H1 (cell line): ENCODE measurements around the gene ALPP. TPM values are rescaled to one million over a fixed set of nuclear protein-coding genes. Genes with fewer than 3 reads are reported as not detected.
"Not testable (repeated sequence)": the region's sequence is repeated elsewhere in the genome, so short reads cannot be mapped to it uniquely, and the experiment has no call there.

ENCODE experiments used
- CTCF ChIA-PET: fragments of 300-600 bp; sonication (Branson Sonifier 250); formaldehyde crosslinking; loops from one replicate; lab custom pipeline; 2021; ENCODE audit not compliant: partially characterized antibody; lab: Charles Lee
- POLR2A ChIA-PET: fragments of 300-600 bp; sonication (Branson Sonifier 250); formaldehyde crosslinking; loops from one replicate; lab custom pipeline; 2021; ENCODE audit warnings: inconsistent platforms; ENCODE audit not compliant: partially characterized antibody; lab: Charles Lee
- DNase-seq, 2 experiments: peaks; one replicate each; pipeline versions ENCODE4 v3.0.0 to v3.0.0-alpha.2; 2010 to 2022; ENCODE audit warnings: low spot score in 2 of 2, low read depth in 1 of 2, mixed read lengths in 1 of 2
- FAIRE-seq: peaks from 2 replicates; lab custom pipeline; 2011; peaks lifted over from hg19 to GRCh38; lab: Jason Lieb, UNC
- H2AFZ ChIP-seq: 2 replicates; pipeline ENCODE4 v1.8.1; 2012; ENCODE audit warnings: low read length, inconsistent platforms
- H2AK5ac ChIP-seq: 2 replicates; pipeline ENCODE4 v1.6.1; 2013; ENCODE audit warnings: low read depth, low read length
- H2BK120ac ChIP-seq: replicated peaks from 2 replicates; pipeline ENCODE3; 2013; ENCODE audit warnings: low read depth, low read length, inconsistent platforms
- H2BK12ac ChIP-seq: 2 replicates; pipeline ENCODE4 v1.6.1; 2013; ENCODE audit warnings: low read depth, low read length
- H2BK15ac ChIP-seq: 2 replicates; pipeline ENCODE4 v1.6.1; 2013; ENCODE audit warnings: low read length
- H2BK20ac ChIP-seq: 2 replicates; pipeline ENCODE4 v1.6.1; 2013; ENCODE audit warnings: low read length
- H2BK5ac ChIP-seq: 2 replicates; pipeline ENCODE4 v1.6.1; 2013; ENCODE audit warnings: low read depth, low read length
- H3K14ac ChIP-seq: 2 replicates; pipeline ENCODE4 v1.6.1; 2013; ENCODE audit warnings: inconsistent platforms; ENCODE audit not compliant: insufficient read length
- H3K18ac ChIP-seq: 2 replicates; pipeline ENCODE4 v1.6.1; 2013; ENCODE audit warnings: low read length; ENCODE audit errors: extremely low read depth
- H3K23ac ChIP-seq: 2 replicates; pipeline ENCODE4 v1.6.1; 2013; ENCODE audit warnings: inconsistent platforms; ENCODE audit not compliant: insufficient read length
- H3K23me2 ChIP-seq: 2 replicates; pipeline ENCODE4 v1.6.1; 2013; ENCODE audit warnings: low read depth, low read length
- H3K27ac ChIP-seq: 2 replicates; pipeline ENCODE4 v1.6.1; 2011; ENCODE audit warnings: low read depth, low read length, inconsistent platforms
- H3K27me3 ChIP-seq, 4 experiments: replicated peaks in 1 of 4; 1 replicate in 1 of 4; 2 replicates in 3 of 4; pipeline versions ENCODE4 v1.6.1 to v1.8.1; 2011 to 2013; ENCODE audit warnings: low read length in 3 of 4, mild to moderate bottlenecking in 3 of 4, inconsistent platforms in 2 of 4, mixed read lengths in 2 of 4, moderate library complexity in 1 of 4; ENCODE audit not compliant: control insufficient read depth in 3 of 4, insufficient read depth in 3 of 4; ENCODE audit errors: extremely low read depth in 1 of 4
- H3K36me3 ChIP-seq, 4 experiments: 2 replicates each; pipeline versions ENCODE4 v1.6.1 to v1.8.1; 2011 to 2013; ENCODE audit warnings: mild to moderate bottlenecking in 4 of 4, low read length in 3 of 4, moderate library complexity in 2 of 4, control low read depth in 1 of 4, inconsistent platforms in 1 of 4; ENCODE audit not compliant: insufficient read depth in 4 of 4, control insufficient read depth in 2 of 4
- H3K4ac ChIP-seq: replicated peaks from 2 replicates; pipeline ENCODE3; 2013; ENCODE audit warnings: low read length, low read depth, mixed read lengths, inconsistent platforms; ENCODE audit not compliant: insufficient read length
- H3K4me1 ChIP-seq, 4 experiments: replicated peaks in 1 of 4; 1 replicate in 1 of 4; 2 replicates in 3 of 4; pipeline versions ENCODE4 v1.6.1 to v1.8.1; 2011 to 2013; ENCODE audit warnings: low read length in 3 of 4, inconsistent platforms in 2 of 4, mixed read lengths in 1 of 4; ENCODE audit not compliant: insufficient read depth in 4 of 4, control insufficient read depth in 3 of 4
- H3K4me2 ChIP-seq, 2 experiments: 2 replicates each; pipeline versions ENCODE4 v1.6.1 to v1.8.1; 2011 to 2013; ENCODE audit warnings: low read depth in 2 of 2, low read length in 2 of 2, control low read depth in 1 of 2, inconsistent platforms in 1 of 2, mild to moderate bottlenecking in 1 of 2; ENCODE audit not compliant: insufficient read depth in 1 of 2
- H3K4me3 ChIP-seq, 4 experiments: fragments of 200-600, 300-600 bp in 1 of 4; sonication (generic), shearing (Covaris generic), sonication (Bioruptor Twin) in 1 of 4; 2 replicates each; pipeline versions ENCODE4 v1.5.1 to v1.8.1; 2011 to 2016; ENCODE audit warnings: low read length in 4 of 4, low read depth in 3 of 4, control low read depth in 2 of 4, inconsistent platforms in 2 of 4, mild to moderate bottlenecking in 2 of 4, mixed read lengths in 1 of 4, moderate library complexity in 1 of 4; ENCODE audit not compliant: insufficient read depth in 2 of 4; ENCODE audit errors: extremely low read depth in 1 of 4
- H3K56ac ChIP-seq: replicated peaks from 2 replicates; pipeline ENCODE3; 2013; ENCODE audit warnings: low read depth, mild to moderate bottlenecking, mixed read lengths, low read length, inconsistent platforms; ENCODE audit not compliant: insufficient read length
- H3K79me1 ChIP-seq: 2 replicates; pipeline ENCODE4 v1.6.1; 2013; ENCODE audit warnings: low read depth, low read length, control low read depth
- H3K79me2 ChIP-seq, 2 experiments: 2 replicates each; pipeline versions ENCODE4 v1.6.1 to v1.8.1; 2012 to 2013; ENCODE audit warnings: low read length in 2 of 2, mild to moderate bottlenecking in 2 of 2, inconsistent platforms in 1 of 2; ENCODE audit not compliant: insufficient read depth in 2 of 2, control insufficient read depth in 1 of 2
- H3K9ac ChIP-seq, 4 experiments: replicated peaks in 1 of 4; 1 replicate in 1 of 4; 2 replicates in 3 of 4; pipeline versions ENCODE4 v1.6.1 to v1.8.1; 2011 to 2013; ENCODE audit warnings: low read depth in 3 of 4, low read length in 3 of 4, control low read depth in 2 of 4, mild to moderate bottlenecking in 2 of 4, moderate library complexity in 2 of 4, inconsistent platforms in 1 of 4; ENCODE audit errors: extremely low read depth in 1 of 4
- H3K9me3 ChIP-seq, 2 experiments: 2 replicates each; pipeline versions ENCODE4 v1.6.1 to v1.8.1; 2012 to 2013; ENCODE audit warnings: mild to moderate bottlenecking in 2 of 2, moderate library complexity in 2 of 2, control low read depth in 1 of 2, inconsistent platforms in 1 of 2, low read depth in 1 of 2, low read length in 1 of 2, mixed read lengths in 1 of 2; ENCODE audit not compliant: insufficient read depth in 2 of 2
- H4K20me1 ChIP-seq, 2 experiments: replicated peaks in 1 of 2; 2 replicates each; pipeline versions ENCODE3 to v1.8.1; 2011 to 2013; ENCODE audit warnings: inconsistent platforms in 2 of 2, low read length in 2 of 2, mild to moderate bottlenecking in 1 of 2; ENCODE audit not compliant: insufficient read depth in 2 of 2, control insufficient read depth in 1 of 2
- H4K5ac ChIP-seq: 2 replicates; pipeline ENCODE4 v1.6.1; 2013; ENCODE audit warnings: low read length, low read depth, mixed read lengths, inconsistent platforms; ENCODE audit not compliant: insufficient read length
- H4K8ac ChIP-seq: 2 replicates; pipeline ENCODE4 v1.8.0; 2013; ENCODE audit warnings: mild to moderate bottlenecking, moderate library complexity, low read length, inconsistent platforms; ENCODE audit not compliant: insufficient read depth; ENCODE audit errors: extremely low read depth
- H4K91ac ChIP-seq: replicated peaks from 2 replicates; pipeline ENCODE3; 2013; ENCODE audit warnings: low read length, mixed read lengths, inconsistent platforms; ENCODE audit not compliant: insufficient read length
- RAD21 ChIP-seq, 2 experiments: IDR thresholded peaks in 1 of 2; conservative IDR thresholded peaks in 1 of 2; 2 replicates each; pipeline ENCODE4 v1.6.1; 2011; ENCODE audit warnings: low read depth in 2 of 2, low read length in 2 of 2, improper control_type of control experiment in 1 of 2, inconsistent platforms in 1 of 2, mild to moderate bottlenecking in 1 of 2, moderate library complexity in 1 of 2
- WGBS, 2 experiments: shearing (Covaris generic) in 1 of 2; methylation state at CpG; one replicate each; pipeline versions ENCODE4 v1.1.6 to v1.1.7; 2013 to 2015; ENCODE audit warnings: low lambda C conversion rate in 2 of 2, mixed read lengths in 2 of 2, inconsistent platforms in 1 of 2, low coverage in 1 of 2, missing lambda C conversion rate in 1 of 2; ENCODE audit not compliant: insufficient replicate concordance in 2 of 2, insufficient coverage in 1 of 2, insufficient read length in 1 of 2; ENCODE audit errors: extremely low coverage in 1 of 2, missing lambda C conversion rate in 1 of 2; 5-methylcytosine and 5-hydroxymethylcytosine counted together
- polyA plus RNA-seq, 7 experiments: library from polyadenylated mRNA; depleted of rRNA in 3 of 7; stranded (reverse) in 5 of 7; unstranded in 2 of 7; fragments of >200 nt in 5 of 7; fragments of 200-250 nt in 2 of 7; gene quantifications; 1 replicate in 5 of 7; 2 replicates in 1 of 7; 4 replicates in 1 of 7; pipeline versions ENCODE4 v1.2.1 to v1.2.3, GENCODE V29; 2011 to 2013; ENCODE audit warnings: missing spikeins in 2 of 7, mixed read lengths in 2 of 7
- total RNA-seq: library from RNA; stranded (reverse); fragmentation: NEBNext Ultra II Directional; extraction: Animal tissue kit (Norgen Biotek cat#: 25700); gene quantifications from 2 replicates; pipeline ENCODE4 v1.2.1, GENCODE V29; 2021
- TF ChIP-seq, protein P1 (sequence below), 3 experiments: IDR thresholded peaks; 1 replicate in 2 of 3; 2 replicates in 1 of 3; pipeline versions ENCODE4 v1.5.1 to v1.6.1; 2011; ENCODE audit warnings: low read length in 3 of 3, mild to moderate bottlenecking in 3 of 3, inconsistent platforms in 2 of 3, low read depth in 1 of 3, moderate library complexity in 1 of 3; ENCODE audit not compliant: insufficient read depth in 1 of 3; ENCODE audit errors: control extremely low read depth in 1 of 3

The ALPP gene
- total and polyA plus RNA-seq, 2 of the 8 experiments (the other 6 are each of a cell fraction or from before 2014, with no cell fraction given) = 0.15 TPM

DNA sequence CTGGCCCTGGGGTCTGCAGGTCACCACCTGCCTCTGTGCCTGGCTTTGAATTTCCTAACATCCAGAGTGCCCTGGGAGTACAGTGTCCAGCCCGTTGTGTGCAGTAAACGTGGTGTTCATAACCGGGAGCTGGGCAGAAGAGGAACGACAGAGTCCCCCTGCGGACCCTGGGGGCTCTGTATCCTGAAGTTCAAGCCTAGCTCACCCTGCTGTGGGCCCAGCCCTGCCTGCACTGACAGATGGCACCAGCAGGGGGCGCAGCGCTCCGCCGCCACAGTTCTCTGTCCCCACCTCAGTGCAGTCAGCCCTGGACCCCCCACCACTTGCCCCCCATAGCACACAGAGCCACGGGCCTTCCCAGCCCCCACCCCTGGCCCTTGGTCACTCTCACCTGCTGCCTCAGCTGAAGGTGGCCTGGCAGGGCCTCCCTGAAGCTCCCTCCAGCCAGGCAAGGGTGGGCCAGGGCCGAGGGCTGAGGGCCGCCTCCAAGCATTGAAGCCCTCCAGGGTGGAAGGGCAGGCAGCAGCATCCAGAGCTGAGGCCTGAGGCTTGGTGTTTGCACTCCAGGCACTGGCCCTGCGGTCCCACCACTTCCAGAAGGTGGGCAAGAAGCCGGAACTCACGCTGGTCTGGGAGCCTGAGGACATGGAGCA, 43.2 kb upstream of the ALPP start:
- H4K20me1 ChIP-seq, H2AK5ac ChIP-seq, H3K23ac ChIP-seq, H3K4me3 ChIP-seq, H3K4ac ChIP-seq, H3K79me2 ChIP-seq, H2BK120ac ChIP-seq, H3K36me3 ChIP-seq, H3K27me3 ChIP-seq, H2BK20ac ChIP-seq, H3K18ac ChIP-seq, H3K4me2 ChIP-seq, H2AFZ ChIP-seq, H3K23me2 ChIP-seq, H4K8ac ChIP-seq, H2BK15ac ChIP-seq, H3K79me1 ChIP-seq, H3K9ac ChIP-seq, H2BK5ac ChIP-seq, H4K5ac ChIP-seq, H2BK12ac ChIP-seq, H3K4me1 ChIP-seq, H3K14ac ChIP-seq, H3K56ac ChIP-seq, H3K27ac ChIP-seq, H3K9me3 ChIP-seq: not testable (repeated sequence)
- POLR2A ChIA-PET = interaction anchor here (1.3 kb wide), 1 partner anchor 90 kb away, joined by 3 read pairs; no protein-coding TSS in a partner anchor
- H4K91ac ChIP-seq = peak overlapping the region; percentile 65
- CTCF ChIA-PET = interaction anchor here (0.6 to 5.5 kb wide), 37 partner anchors 8 to 482 kb away, joined by 3 to 92 read pairs (median 4); partner anchors contain the start of genes CHRNG and PRSS56
- FAIRE-seq (peak; percentile 94), DNase-seq (peak in 1 of 2 experiments; percentile 70)
- WGBS, 2 experiments = 51% methylated on average over 8 of the region's 15 CpGs; no CpG with 5 or more reads in 1 of the 2 experiments
- TF ChIP-seq RAD21 (IDR thresholded peaks at IDR 0.05 in 1 of 2, conservative IDR thresholded peaks at IDR 0.05 in 1 of 2; ENCODE audit: low read depth in 2 of 2, low read length in 2 of 2) = peak; percentile 32 to 43; a peak in 3 of 4 replicates
- TF ChIP-seq, protein P1, sequence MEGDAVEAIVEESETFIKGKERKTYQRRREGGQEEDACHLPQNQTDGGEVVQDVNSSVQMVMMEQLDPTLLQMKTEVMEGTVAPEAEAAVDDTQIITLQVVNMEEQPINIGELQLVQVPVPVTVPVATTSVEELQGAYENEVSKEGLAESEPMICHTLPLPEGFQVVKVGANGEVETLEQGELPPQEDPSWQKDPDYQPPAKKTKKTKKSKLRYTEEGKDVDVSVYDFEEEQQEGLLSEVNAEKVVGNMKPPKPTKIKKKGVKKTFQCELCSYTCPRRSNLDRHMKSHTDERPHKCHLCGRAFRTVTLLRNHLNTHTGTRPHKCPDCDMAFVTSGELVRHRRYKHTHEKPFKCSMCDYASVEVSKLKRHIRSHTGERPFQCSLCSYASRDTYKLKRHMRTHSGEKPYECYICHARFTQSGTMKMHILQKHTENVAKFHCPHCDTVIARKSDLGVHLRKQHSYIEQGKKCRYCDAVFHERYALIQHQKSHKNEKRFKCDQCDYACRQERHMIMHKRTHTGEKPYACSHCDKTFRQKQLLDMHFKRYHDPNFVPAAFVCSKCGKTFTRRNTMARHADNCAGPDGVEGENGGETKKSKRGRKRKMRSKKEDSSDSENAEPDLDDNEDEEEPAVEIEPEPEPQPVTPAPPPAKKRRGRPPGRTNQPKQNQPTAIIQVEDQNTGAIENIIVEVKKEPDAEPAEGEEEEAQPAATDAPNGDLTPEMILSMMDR (IDR thresholded peaks at IDR 0.05; ENCODE audit: control extremely low read depth in 1 of 3, insufficient read depth in 1 of 3, low read depth in 1 of 3, low read length in 3 of 3) = peak in 2 of 3 experiments; percentile 55 to 60; a peak in 3 of 4 replicates
